DMS53 (cell line): Measurements from ENCODE around the gene KPRP.

Experiments
- DNase-seq: peaks from one replicate; lab custom pipeline; 2025; lab: John Stamatoyannopoulos, UW

Gene KPRP

GRCh38 chr1:152770411-152770810 lies 12.6 kb downstream of the KPRP start:
- no peak for DNase-seq

GRCh38 chr1:152774875-152775274 lies 17.1 kb downstream of the KPRP start, which contains the start of gene LCE1F:
LCE1F (plus strand) TSS chr1:152775140; CDS start chr1:152776372, 1,232 bp downstream.
- DNase-seq = no peak

GRCh38 chr1:152776361-152776760 lies 18.5 kb downstream of the KPRP start:
- DNase-seq = no peak

GRCh38 chr1:152777510-152778137 lies 19.8 kb downstream of the KPRP start:
- peak; percentile 43 for DNase-seq

DNA sequence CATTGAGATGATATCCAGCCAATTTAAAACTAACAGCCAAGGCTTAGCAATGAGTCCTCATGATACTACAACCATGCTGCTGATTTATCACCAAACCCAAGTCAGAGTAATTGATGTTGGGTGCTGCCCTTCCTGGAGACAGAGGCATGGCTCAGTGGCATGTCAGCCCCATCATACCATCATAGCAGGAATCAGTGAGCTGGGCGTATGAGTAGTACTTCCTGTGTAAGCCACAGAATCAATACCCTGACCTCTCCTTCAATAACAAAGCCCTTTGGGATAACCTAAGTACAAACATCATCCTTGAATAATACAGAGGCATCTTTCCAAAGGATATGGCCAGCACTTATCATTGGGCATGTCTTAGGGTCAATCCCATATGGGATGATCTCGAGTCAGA lies 25.3 kb downstream of the KPRP start:
- DNase-seq = no peak

DNA sequence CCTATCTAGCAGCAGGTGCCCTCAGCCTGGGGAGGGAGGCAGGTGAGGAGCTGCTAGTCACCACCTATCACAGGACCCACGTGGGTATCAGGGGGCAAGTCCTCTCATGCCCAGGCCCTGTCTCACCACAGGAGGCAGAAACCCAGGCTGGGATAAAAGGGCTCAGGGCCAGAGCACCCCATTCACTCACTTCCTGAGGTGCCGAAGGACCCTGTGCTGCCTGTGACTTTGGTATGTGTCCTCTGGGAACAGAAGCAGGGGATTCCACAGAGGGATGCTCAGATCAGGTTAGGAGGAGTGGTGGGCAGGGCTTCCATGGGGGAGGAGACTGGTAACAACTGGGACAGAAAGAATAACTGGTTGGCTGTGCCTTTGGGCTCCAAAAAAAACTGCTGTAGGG lies 28.3 kb downstream of the KPRP start, which contains the start of gene LCE1E:
Gene LCE1E (plus strand): TSS at position 181 of the 400 bp plus-strand sequence. CDS start 1,043 bp downstream, outside the sequence.
- no peak for DNase-seq

GRCh38 chr1:152795686-152796085 lies 37.9 kb downstream of the KPRP start:
- no peak for DNase-seq

GRCh38 chr1:152796421-152796820 lies 38.6 kb downstream of the KPRP start, which contains the start of gene LCE1D:
LCE1D (plus strand) TSS chr1:152796721; CDS start chr1:152797795, 1,074 bp downstream.
- no peak for DNase-seq

- no peak for DNase-seq
These were observed 43.5 kb downstream of the KPRP start for GRCh38 chr1:152801333-152801732.

DNA sequence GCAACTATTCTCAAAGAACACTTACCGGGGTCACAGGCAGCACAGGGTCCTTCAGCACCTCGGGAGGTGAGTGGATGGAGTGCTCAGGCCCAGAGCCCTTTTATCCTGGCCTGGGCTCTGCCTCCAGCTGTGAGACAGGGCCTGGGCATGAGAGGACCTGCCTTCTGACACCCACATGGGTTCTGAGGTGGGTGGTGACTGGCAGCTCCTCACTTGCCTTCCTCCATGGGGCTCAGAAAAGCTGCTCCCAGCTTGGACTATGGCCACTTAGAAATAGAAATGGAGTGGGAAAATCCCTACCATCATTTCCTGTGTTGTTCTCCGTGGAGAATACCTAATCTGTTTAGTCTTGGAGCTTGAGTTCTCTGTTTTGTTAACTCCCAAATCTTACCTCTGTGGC lies 48.8 kb downstream of the KPRP start, which contains the start of gene LCE1C:
Gene LCE1C (minus strand): TSS at position 76 of the 400 bp plus-strand sequence. CDS start 1,173 bp downstream, outside the sequence.
- no peak for DNase-seq

DNA sequence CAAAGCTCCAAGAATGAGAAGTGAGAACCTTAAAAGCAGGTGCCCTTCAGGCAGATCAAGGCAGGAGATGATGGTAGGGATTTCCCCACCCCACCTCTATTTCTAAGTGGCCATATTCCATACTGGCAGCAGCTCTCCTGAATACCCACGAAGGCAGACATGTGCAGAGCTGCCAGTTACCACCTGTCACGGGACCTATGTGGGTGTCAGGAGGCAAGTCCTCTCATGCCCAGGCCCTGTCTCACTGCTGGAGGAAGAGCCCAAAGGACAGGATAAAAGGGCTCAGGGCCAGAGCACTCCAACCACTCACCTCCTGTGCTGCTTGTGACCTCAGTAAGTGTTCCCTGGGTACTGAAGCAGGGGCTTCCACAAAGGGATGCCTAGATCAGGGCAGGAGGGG lies 53.2 kb downstream of the KPRP start:
- no peak for DNase-seq
